H1 (cell line): ENCODE measurements around the gene CAMKMT.

Experiments
- CREB1 ChIP-seq: IDR thresholded peaks from 2 replicates; pipeline ENCODE4 v1.6.1; 2012; ENCODE audit warnings: inconsistent platforms
- CTCF ChIP-seq, 3 experiments: IDR thresholded peaks; 1 replicate in 2 of 3; 2 replicates in 1 of 3; pipeline versions ENCODE4 v1.5.1 to v1.6.1; 2011; ENCODE audit warnings: low read length in 3 of 3, mild to moderate bottlenecking in 3 of 3, inconsistent platforms in 2 of 3, low read depth in 1 of 3, moderate library complexity in 1 of 3; ENCODE audit not compliant: insufficient read depth in 1 of 3; ENCODE audit errors: control extremely low read depth in 1 of 3
- EP300 ChIP-seq, 2 experiments: IDR thresholded peaks; 1 replicate in 1 of 2; 2 replicates in 1 of 2; pipeline ENCODE4 v1.6.1; 2011 to 2012; ENCODE audit warnings: low read depth in 2 of 2, low read length in 2 of 2, mild to moderate bottlenecking in 2 of 2, borderline replicate concordance in 1 of 2, inconsistent platforms in 1 of 2, moderate library complexity in 1 of 2
- EZH2 ChIP-seq: fragments of 200-600 bp; sonication (generic); IDR thresholded peaks from 2 replicates; pipeline ENCODE4 v1.7.1; 2012; ENCODE audit warnings: low read depth, mild to moderate bottlenecking, moderate library complexity, low read length, inconsistent platforms; ENCODE audit not compliant: severe bottlenecking
- GTF2F1 ChIP-seq: IDR thresholded peaks from 2 replicates; pipeline ENCODE4 v1.6.1; 2012; ENCODE audit warnings: low read depth, low read length, improper control_type of control experiment, borderline replicate concordance
- MAFK ChIP-seq: IDR thresholded peaks from 2 replicates; pipeline ENCODE4 v1.6.1; 2012; ENCODE audit warnings: low read depth, mild to moderate bottlenecking, improper control_type of control experiment, low read length
- POLR2A ChIP-seq, 2 experiments: IDR thresholded peaks; 1 replicate in 1 of 2; 2 replicates in 1 of 2; pipeline ENCODE4 v1.6.1; 2011; ENCODE audit warnings: low read depth in 2 of 2, low read length in 2 of 2, mild to moderate bottlenecking in 2 of 2; ENCODE audit errors: control extremely low read depth in 1 of 2
- POLR2AphosphoS5 ChIP-seq: IDR thresholded peaks from 2 replicates; pipeline ENCODE4 v1.6.1; 2011; ENCODE audit warnings: low read depth, low read length
- RAD21 ChIP-seq, 2 experiments: IDR thresholded peaks in 1 of 2; conservative IDR thresholded peaks in 1 of 2; 2 replicates each; pipeline ENCODE4 v1.6.1; 2011; ENCODE audit warnings: low read depth in 2 of 2, low read length in 2 of 2, improper control_type of control experiment in 1 of 2, inconsistent platforms in 1 of 2, mild to moderate bottlenecking in 1 of 2, moderate library complexity in 1 of 2
- SAP30 ChIP-seq: fragments of 300-600 bp; sonication (generic); IDR thresholded peaks from 2 replicates; pipeline ENCODE4 v1.7.1; 2012; ENCODE audit warnings: low read length, moderate library complexity, mild to moderate bottlenecking, inconsistent platforms; ENCODE audit not compliant: insufficient read depth, insufficient replicate concordance
- SP2 ChIP-seq: IDR thresholded peaks from 2 replicates; pipeline ENCODE4 v1.6.1; 2012; ENCODE audit warnings: mild to moderate bottlenecking, low read length, inconsistent platforms
- TF ChIP-seq, protein P1 (sequence below): IDR thresholded peaks from 2 replicates; pipeline ENCODE4 v1.6.1; 2012; ENCODE audit warnings: inconsistent platforms
- TF ChIP-seq, protein P2 (sequence below): IDR thresholded peaks from 2 replicates; pipeline ENCODE4 v1.6.1; 2012; ENCODE audit warnings: inconsistent platforms

DNA sequence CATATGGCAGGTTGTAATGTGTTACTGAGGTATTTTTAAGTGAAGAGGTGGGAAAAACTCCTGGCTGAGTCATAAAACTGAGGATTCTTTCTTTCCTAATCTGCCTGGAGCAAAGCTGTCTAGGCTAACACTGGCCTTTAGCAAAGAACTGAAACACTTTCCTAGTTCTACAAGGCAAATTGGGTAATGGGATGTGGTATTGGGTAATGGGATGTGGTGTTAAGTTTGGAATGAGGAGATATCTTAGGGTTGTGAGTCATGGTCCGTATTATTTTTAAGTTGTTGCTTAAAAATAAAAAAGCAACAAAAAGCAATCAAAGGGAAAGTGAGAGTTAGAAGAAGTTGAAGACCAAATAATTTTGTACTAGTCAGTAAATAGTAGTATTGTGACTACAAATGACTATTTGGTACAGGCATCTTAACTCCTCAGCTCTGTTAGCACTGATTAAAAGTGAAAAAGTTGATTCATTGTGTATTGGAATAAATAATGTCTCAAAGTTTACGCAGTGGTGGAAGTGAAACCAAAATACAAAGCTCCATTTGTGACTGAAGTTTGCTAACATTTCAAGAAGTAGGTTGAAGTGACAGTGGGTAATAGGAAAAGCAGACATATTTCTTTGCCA lies 216.8 kb downstream of the CAMKMT start:
- TF ChIP-seq, protein P1, sequence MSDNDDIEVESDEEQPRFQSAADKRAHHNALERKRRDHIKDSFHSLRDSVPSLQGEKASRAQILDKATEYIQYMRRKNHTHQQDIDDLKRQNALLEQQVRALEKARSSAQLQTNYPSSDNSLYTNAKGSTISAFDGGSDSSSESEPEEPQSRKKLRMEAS: no peak
- TF ChIP-seq CTCF (IDR thresholded peaks at IDR 0.05; ENCODE audit: control extremely low read depth in 1 of 3, insufficient read depth in 1 of 3, low read depth in 1 of 3, low read length in 3 of 3): no peak
- no peak for TF ChIP-seq EZH2
- TF ChIP-seq CREB1: no peak
- no peak for TF ChIP-seq MAFK
- TF ChIP-seq, protein P2, sequence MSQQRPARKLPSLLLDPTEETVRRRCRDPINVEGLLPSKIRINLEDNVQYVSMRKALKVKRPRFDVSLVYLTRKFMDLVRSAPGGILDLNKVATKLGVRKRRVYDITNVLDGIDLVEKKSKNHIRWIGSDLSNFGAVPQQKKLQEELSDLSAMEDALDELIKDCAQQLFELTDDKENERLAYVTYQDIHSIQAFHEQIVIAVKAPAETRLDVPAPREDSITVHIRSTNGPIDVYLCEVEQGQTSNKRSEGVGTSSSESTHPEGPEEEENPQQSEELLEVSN: no peak
- TF ChIP-seq RAD21 (IDR thresholded peaks at IDR 0.05 in 1 of 2, conservative IDR thresholded peaks at IDR 0.05 in 1 of 2; ENCODE audit: low read depth in 2 of 2, low read length in 2 of 2): no peak
- no peak for TF ChIP-seq GTF2F1
- TF ChIP-seq SAP30: no peak
- no peak for TF ChIP-seq POLR2AphosphoS5
- no peak for TF ChIP-seq EP300 (IDR thresholded peaks at IDR 0.05; ENCODE audit: borderline replicate concordance in 1 of 2, low read depth in 2 of 2, low read length in 2 of 2)
- no peak for TF ChIP-seq POLR2A (IDR thresholded peaks at IDR 0.05; ENCODE audit: control extremely low read depth in 1 of 2, low read depth in 2 of 2, low read length in 2 of 2)
- no peak for TF ChIP-seq SP2
